SK-N-SH (cell line): ENCODE measurements around the gene GALK2. TPM values are rescaled to one million over a fixed set of nuclear protein-coding genes. Genes with fewer than 3 reads are reported as not detected.

ENCODE experiments used
- CTCF ChIA-PET: fragments of 300-600, 350-600 bp; formaldehyde crosslinking; extraction: SDS; loops from one replicate; lab custom pipeline; 2021; lab: Yijun Ruan, JAX
- POLR2A ChIA-PET: fragments of 350-600 bp; sonication (Branson Sonifier 250); formaldehyde crosslinking; extraction: SDS; loops from one replicate; lab custom pipeline; 2020; ENCODE audit warnings: antibody characterized with exemption, inconsistent platforms; lab: Yijun Ruan, JAX
- DNase-seq: peaks from one replicate; pipeline ENCODE4 v3.0.0; 2012
- H2AFZ ChIP-seq: fragments of 200-600 bp; sonication (generic); 2 replicates; pipeline ENCODE4 v1.8.1; 2016; ENCODE audit warnings: antibody characterized with exemption, mild to moderate bottlenecking, low read depth
- H3F3A ChIP-seq: fragments of 200-600 bp; sonication (generic); replicated peaks from 2 replicates; pipeline ENCODE3; 2016; ENCODE audit warnings: antibody characterized with exemption, mild to moderate bottlenecking; ENCODE audit not compliant: insufficient read depth
- H3K27ac ChIP-seq, 2 experiments: fragments of 200-500 bp in 1 of 2; fragments of 200-600 bp in 1 of 2; sonication (Bioruptor generic) in 1 of 2; sonication (generic), shearing (Covaris generic) in 1 of 2; 2 replicates each; pipeline versions ENCODE4 v1.5.1 to v1.6.1; 2014 to 2016; ENCODE audit warnings: low read depth in 2 of 2, inconsistent platforms in 1 of 2, low read length in 1 of 2, mild to moderate bottlenecking in 1 of 2, mixed read lengths in 1 of 2
- H3K27me3 ChIP-seq: fragments of 200-600 bp; sonication (generic), shearing (Covaris generic); 2 replicates; pipeline ENCODE4 v1.6.1; 2016; ENCODE audit warnings: mixed run types; ENCODE audit not compliant: insufficient read depth
- H3K36me3 ChIP-seq, 2 experiments: fragments of 200-500 bp in 1 of 2; fragments of 200-600 bp in 1 of 2; sonication (Bioruptor generic) in 1 of 2; sonication (generic) in 1 of 2; replicated peaks in 1 of 2; 2 replicates each; pipeline versions ENCODE3 to v1.5.1; 2014 to 2016; ENCODE audit warnings: low read length in 1 of 2, mild to moderate bottlenecking in 1 of 2; ENCODE audit not compliant: insufficient read depth in 2 of 2, control insufficient read depth in 1 of 2
- H3K4me1 ChIP-seq, 2 experiments: fragments of 200-500 bp in 1 of 2; fragments of 200-600 bp in 1 of 2; sonication (Bioruptor generic) in 1 of 2; sonication (generic), shearing (Covaris generic) in 1 of 2; 2 replicates each; pipeline versions ENCODE4 v1.5.1 to v1.6.1; 2014 to 2016; ENCODE audit warnings: low read depth in 1 of 2, low read length in 1 of 2, mixed run types in 1 of 2; ENCODE audit not compliant: insufficient read depth in 2 of 2, control insufficient read depth in 1 of 2
- H3K4me2 ChIP-seq: fragments of 200-600 bp; sonication (generic), shearing (Covaris generic); 2 replicates; pipeline ENCODE4 v1.6.1; 2017; ENCODE audit warnings: mixed run types
- H3K4me3 ChIP-seq, 2 experiments: fragments of 200-500 bp in 1 of 2; fragments of 200-600 bp in 1 of 2; sonication (Bioruptor generic) in 1 of 2; sonication (generic), shearing (Covaris generic) in 1 of 2; 2 replicates each; pipeline versions ENCODE4 v1.5.1 to v1.8.1; 2014 to 2016; ENCODE audit warnings: low read depth in 2 of 2, inconsistent platforms in 1 of 2, low read length in 1 of 2, mild to moderate bottlenecking in 1 of 2, mixed read lengths in 1 of 2, moderate library complexity in 1 of 2
- H3K79me2 ChIP-seq: fragments of 200-600 bp; sonication (generic); 2 replicates; pipeline ENCODE4 v1.8.1; 2017; ENCODE audit warnings: mild to moderate bottlenecking; ENCODE audit not compliant: insufficient read depth
- H3K9ac ChIP-seq: fragments of 200-600 bp; sonication (generic); 2 replicates; pipeline ENCODE4 v1.6.1; 2017; ENCODE audit warnings: mixed run types
- H3K9me2 ChIP-seq: fragments of 200-600 bp; sonication (generic); 2 replicates; pipeline ENCODE4 v1.6.1; 2017; ENCODE audit warnings: mixed run types
- H3K9me3 ChIP-seq: fragments of 200-600 bp; sonication (generic); 2 replicates; pipeline ENCODE4 v1.6.1; 2017; ENCODE audit warnings: mixed run types, mild to moderate bottlenecking, moderate library complexity
- H4K20me1 ChIP-seq: fragments of 200-600 bp; sonication (generic); 2 replicates; pipeline ENCODE4 v1.6.1; 2017; ENCODE audit warnings: mild to moderate bottlenecking, mixed run types; ENCODE audit not compliant: insufficient read depth
- EP300 ChIP-seq, 2 experiments: IDR thresholded peaks; 2 replicates each; pipeline versions ENCODE4 v1.4.0 to v1.6.1; 2012; ENCODE audit warnings: borderline replicate concordance in 1 of 2, low read depth in 1 of 2, low read length in 1 of 2
- EZH2phosphoT487 ChIP-seq: fragments of 200-600 bp; sonication (generic); IDR thresholded peaks from 2 replicates; pipeline ENCODE4 v1.6.1; 2017; ENCODE audit warnings: low read depth, mixed run types, mild to moderate bottlenecking, antibody characterized with exemption, moderate library complexity, borderline replicate concordance
- FOXM1 ChIP-seq: IDR thresholded peaks from 2 replicates; pipeline ENCODE4 v1.4.0; 2012; ENCODE audit warnings: low read depth, mild to moderate bottlenecking
- MAX ChIP-seq: IDR thresholded peaks from 2 replicates; pipeline ENCODE4 v1.4.0; 2012; ENCODE audit warnings: low read depth
- NRF1 ChIP-seq: IDR thresholded peaks from 2 replicates; pipeline ENCODE4 v1.6.1; 2012; ENCODE audit warnings: low read depth, mild to moderate bottlenecking, low read length
- POLR2AphosphoS5 ChIP-seq: IDR thresholded peaks from 2 replicates; pipeline ENCODE4 v1.6.1; 2012; ENCODE audit warnings: low read depth, low read length
- RCOR1 ChIP-seq: fragments of 150-350 bp; IDR thresholded peaks from 2 replicates; pipeline ENCODE4 v1.6.1; 2017; ENCODE audit warnings: antibody characterized with exemption, low read length
- REST ChIP-seq: IDR thresholded peaks from 2 replicates; pipeline ENCODE4 v1.6.1; 2012; ENCODE audit warnings: mild to moderate bottlenecking, low read depth, low read length, moderate library complexity
- RFX5 ChIP-seq: IDR thresholded peaks from 2 replicates; pipeline ENCODE4 v1.6.1; 2012; ENCODE audit warnings: mild to moderate bottlenecking, improper control_type of control experiment, low read length
- SMC3 ChIP-seq: IDR thresholded peaks from 2 replicates; pipeline ENCODE4 v1.6.1; 2012; ENCODE audit warnings: low read depth, low read length, improper control_type of control experiment
- TAF1 ChIP-seq: IDR thresholded peaks from 2 replicates; pipeline ENCODE4 v1.6.1; 2012; ENCODE audit warnings: low read depth, mild to moderate bottlenecking, low read length, moderate library complexity, borderline replicate concordance
- TCF12 ChIP-seq: IDR thresholded peaks from 2 replicates; pipeline ENCODE4 v1.4.0; 2012
- WGBS: methylation state at CpG from one replicate; pipeline ENCODE4 v1.1.6; 2017; ENCODE audit warnings: low lambda C conversion rate; 5-methylcytosine and 5-hydroxymethylcytosine counted together
- polyA plus RNA-seq, 3 experiments: library from polyadenylated mRNA; depleted of rRNA; stranded (reverse); fragments of >200 nt; gene quantifications; 2 replicates each; pipeline ENCODE4 v1.2.3, GENCODE V29; 2012
- TF ChIP-seq, protein P1 (sequence below): fragments of 200-600 bp; sonication (generic); IDR thresholded peaks from 2 replicates; pipeline ENCODE4 v1.6.1; 2017; ENCODE audit warnings: antibody characterized with exemption, mild to moderate bottlenecking, moderate library complexity
- TF ChIP-seq, protein P2 (sequence below): fragments of 150-350 bp; IDR thresholded peaks from 2 replicates; pipeline ENCODE4 v1.6.1; 2017; ENCODE audit warnings: antibody characterized with exemption, low read length, low read depth, borderline replicate concordance

Gene GALK2
- polyA plus RNA-seq, 1 of the 3 experiments (the other 2 are of a cell fraction), result 19.0 TPM

- DNase-seq, result no peak
- no peak overlapping the region for H3K27ac ChIP-seq
- H3K9me2 ChIP-seq, result no peaks in the 10 kb centered on the region
- ChIA-PET CTCF (no interaction called here), POLR2A (no interaction called here)
- WGBS, result 45% methylated on average over 3 of the region's 3 CpGs
- H4K20me1 ChIP-seq, result no peaks in the 10 kb centered on the region
- no peak overlapping the region for H3K4me2 ChIP-seq
- H3K79me2 ChIP-seq, result no peaks in the 10 kb centered on the region; the same call in 1 of the 2 replicates
- H3K4me3 ChIP-seq, result no peak overlapping the region
- no peaks in the 10 kb centered on the region for H3K27me3 ChIP-seq
- H2AFZ ChIP-seq, result no peak overlapping the region
- H3K9me3 ChIP-seq, result no peaks in the 10 kb centered on the region
- H3K36me3 ChIP-seq, result no peaks in the 10 kb centered on the region
- H3K4me1 ChIP-seq, result peaks cover 0 to 3% of the 10 kb centered on the region in 2 experiments; a peak in 1 of 4 replicates
- TF ChIP-seq TCF12, result 0 out of 2 replicates have a peak, but pooled peaks have one; percentile 15
- TF ChIP-seq TAF1, result no peak
- H3K9ac ChIP-seq, result no peak overlapping the region
- peaks cover 15% of the 10 kb centered on the region for H3F3A ChIP-seq
Measured at GRCh38 chr15:49168016-49168415, 2.0 kb upstream of the GALK2 start.

- H3K27ac ChIP-seq, result no peak overlapping the region
- no peak overlapping the region for H3K4me3 ChIP-seq
- peaks cover 11% of the 10 kb centered on the region for H3K79me2 ChIP-seq
- no peaks in the 10 kb centered on the region for H3K27me3 ChIP-seq
- 0 out of 2 replicates have a peak, but pooled peaks cover 3% of the 10 kb centered on the region for H3K9me2 ChIP-seq
- 94% methylated on average over 12 of the region's 12 CpGs for WGBS
- ChIA-PET POLR2A (no interaction called here), CTCF (interaction anchor here (0.7 kb wide), 1 partner anchor 118 kb away, joined by 3 read pairs; no protein-coding TSS in a partner anchor)
- H3K4me1 ChIP-seq, result peaks cover 0 to 3% of the 10 kb centered on the region in 2 experiments; a peak in 1 of 4 replicates
- H3K9me3 ChIP-seq, result no peaks in the 10 kb centered on the region
- TF ChIP-seq SMC3 (no peak), TAF1 (no peak), FOXM1 (no peak), NRF1 (no peak), TCF12 (no peak), EP300 (IDR thresholded peaks at IDR 0.05; ENCODE audit: borderline replicate concordance in 1 of 2, low read depth in 1 of 2, low read length in 1 of 2) (no peak), RFX5 (no peak), REST (no peak), EZH2phosphoT487 (no peak), RCOR1 (no peak), POLR2AphosphoS5 (no peak), MAX (no peak)
- TF ChIP-seq, protein P1, sequence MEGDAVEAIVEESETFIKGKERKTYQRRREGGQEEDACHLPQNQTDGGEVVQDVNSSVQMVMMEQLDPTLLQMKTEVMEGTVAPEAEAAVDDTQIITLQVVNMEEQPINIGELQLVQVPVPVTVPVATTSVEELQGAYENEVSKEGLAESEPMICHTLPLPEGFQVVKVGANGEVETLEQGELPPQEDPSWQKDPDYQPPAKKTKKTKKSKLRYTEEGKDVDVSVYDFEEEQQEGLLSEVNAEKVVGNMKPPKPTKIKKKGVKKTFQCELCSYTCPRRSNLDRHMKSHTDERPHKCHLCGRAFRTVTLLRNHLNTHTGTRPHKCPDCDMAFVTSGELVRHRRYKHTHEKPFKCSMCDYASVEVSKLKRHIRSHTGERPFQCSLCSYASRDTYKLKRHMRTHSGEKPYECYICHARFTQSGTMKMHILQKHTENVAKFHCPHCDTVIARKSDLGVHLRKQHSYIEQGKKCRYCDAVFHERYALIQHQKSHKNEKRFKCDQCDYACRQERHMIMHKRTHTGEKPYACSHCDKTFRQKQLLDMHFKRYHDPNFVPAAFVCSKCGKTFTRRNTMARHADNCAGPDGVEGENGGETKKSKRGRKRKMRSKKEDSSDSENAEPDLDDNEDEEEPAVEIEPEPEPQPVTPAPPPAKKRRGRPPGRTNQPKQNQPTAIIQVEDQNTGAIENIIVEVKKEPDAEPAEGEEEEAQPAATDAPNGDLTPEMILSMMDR, result no peak
- TF ChIP-seq, protein P2, sequence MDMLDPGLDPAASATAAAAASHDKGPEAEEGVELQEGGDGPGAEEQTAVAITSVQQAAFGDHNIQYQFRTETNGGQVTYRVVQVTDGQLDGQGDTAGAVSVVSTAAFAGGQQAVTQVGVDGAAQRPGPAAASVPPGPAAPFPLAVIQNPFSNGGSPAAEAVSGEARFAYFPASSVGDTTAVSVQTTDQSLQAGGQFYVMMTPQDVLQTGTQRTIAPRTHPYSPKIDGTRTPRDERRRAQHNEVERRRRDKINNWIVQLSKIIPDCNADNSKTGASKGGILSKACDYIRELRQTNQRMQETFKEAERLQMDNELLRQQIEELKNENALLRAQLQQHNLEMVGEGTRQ, result no peak
- no peak for DNase-seq
- peaks cover 9% of the 10 kb centered on the region for H3F3A ChIP-seq
- H3K9ac ChIP-seq, result no peak overlapping the region
- H2AFZ ChIP-seq, result no peak overlapping the region
- no peaks in the 10 kb centered on the region for H3K36me3 ChIP-seq
- peak overlapping the region; percentile 79; the same call in 1 of the 2 replicates for H3K4me2 ChIP-seq
- H4K20me1 ChIP-seq, result no peaks in the 10 kb centered on the region
Measured at GRCh38 chr15:49171790-49172189, 1.7 kb downstream of the GALK2 start.
